NK-92 treated with Interleukin-12 subunit alpha and Interleukin-12 subunit beta, amount 100 ng/mL, for 24 hours (cell line): Measurements from ENCODE around the gene TRIM71.
"Not testable (repeated sequence)": the region's sequence is repeated elsewhere in the genome, so short reads cannot be mapped to it uniquely, and the experiment has no call there.

Source experiments
- DNase-seq: peaks from one replicate; lab custom pipeline; 2025; lab: John Stamatoyannopoulos, UW

The TRIM71 gene

GRCh38 chr3:32819551-32820348 is 2.0 kb downstream of the TRIM71 start:
- no peak for DNase-seq

- DNase-seq = no peak
Observed at GRCh38 chr3:32820430-32820829, 2.6 kb downstream of the TRIM71 start.

DNA sequence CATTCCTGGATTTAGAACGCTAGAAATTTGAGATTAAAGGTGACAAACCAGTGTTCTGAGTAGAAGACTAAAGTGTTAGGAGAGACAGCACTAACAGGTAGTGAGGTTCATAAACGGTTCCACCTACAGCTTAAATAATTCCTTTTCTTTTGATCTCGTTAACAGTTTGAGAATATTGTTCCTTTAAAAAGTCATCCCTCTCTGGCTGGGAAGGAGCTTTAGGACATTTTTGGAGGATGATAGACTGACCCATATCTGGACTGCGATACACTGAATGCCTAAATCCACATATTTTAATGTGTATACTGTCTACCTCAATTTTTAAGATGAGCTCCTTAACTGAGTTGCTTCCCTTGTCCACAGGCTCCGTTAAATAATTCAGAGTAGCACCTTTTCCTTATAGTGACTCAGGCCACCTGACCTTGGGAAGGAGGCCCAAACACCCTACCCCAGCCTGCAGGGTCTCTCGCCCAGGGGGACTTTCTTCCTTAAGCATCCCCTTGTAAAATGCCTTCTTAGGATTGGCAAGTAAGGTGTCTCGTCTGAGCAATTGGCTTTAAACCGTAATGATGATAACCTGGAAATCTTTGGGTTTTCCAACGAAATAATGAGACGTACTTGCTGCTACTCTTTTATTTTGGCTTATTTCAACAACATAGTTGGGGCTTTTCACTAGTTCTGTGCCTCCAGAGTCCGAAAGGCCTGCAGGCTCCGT is 3.3 kb downstream of the TRIM71 start:
- no peak for DNase-seq

DNA sequence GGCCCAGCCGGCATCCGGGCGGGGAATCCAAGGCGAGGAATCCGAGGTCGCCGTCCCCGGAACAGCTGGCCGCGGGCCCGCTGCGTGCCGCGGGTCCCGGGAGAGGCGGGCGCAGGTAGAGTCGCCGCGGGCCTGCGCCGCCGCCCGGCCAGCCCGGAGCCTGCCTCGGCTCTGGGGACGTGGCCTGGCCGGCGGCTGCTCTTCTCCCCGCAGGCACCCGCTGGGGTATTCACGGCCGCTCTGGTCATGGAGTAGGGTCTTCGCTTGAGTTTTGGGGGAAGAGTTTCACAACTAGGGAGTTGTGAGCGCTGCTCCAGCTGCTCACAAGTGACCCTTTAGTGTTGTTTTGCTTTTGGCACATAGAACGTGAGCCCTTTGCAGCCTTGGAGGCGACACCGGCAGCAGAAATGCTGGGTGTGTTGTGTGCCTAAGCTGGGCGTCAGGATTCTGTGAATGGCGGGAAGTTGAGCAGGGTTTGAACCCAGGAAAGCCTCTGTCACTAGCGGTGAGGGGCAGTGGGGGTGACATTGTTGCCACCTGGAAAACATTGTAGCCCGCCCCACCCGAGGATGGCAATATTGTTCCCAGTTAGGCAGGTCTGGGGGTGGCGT is 4.0 kb downstream of the TRIM71 start:
- DNase-seq = no peak

DNA sequence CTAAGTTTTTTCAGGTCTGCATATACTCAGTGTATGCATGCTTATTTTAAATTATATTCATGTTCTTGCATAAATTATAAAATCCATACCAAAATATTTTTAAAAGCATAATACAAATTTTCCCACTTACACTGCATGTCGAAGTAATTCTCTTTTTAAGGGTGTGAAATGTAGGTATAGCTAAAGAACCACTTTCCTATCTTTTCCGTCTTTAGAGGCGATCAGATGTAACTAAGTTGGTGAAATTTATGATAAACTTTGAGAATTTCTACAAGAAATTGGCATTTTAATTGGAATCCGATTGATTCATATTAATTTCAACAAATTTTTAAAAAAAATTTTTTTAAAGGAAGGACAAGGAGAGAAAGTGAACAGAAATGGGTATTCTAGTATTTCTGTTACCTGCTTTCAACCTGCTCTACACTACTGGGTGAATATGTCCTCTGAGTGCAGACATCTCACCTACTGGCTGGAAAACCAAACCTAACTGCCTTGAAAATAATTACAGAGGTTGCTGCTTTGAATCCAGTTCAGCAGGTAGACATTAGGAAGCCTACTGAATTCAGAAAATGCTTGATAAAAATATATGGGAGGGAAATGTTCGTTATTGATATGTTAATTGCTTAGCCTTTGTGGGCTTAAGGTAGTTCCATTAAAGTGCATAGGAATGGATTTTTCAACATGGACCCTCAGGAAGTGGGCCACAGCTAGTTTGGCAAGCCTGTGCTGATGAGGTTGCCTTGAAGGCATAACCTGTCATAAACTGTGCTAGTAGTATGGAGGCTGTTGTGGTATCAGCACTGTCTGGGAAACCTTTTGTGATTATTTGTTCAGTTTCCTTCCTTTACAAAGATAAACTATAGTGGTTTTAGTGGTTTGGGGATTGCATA is 5.1 kb downstream of the TRIM71 start:
- no peak for DNase-seq

GRCh38 chr3:32823641-32824184 is 5.9 kb downstream of the TRIM71 start:
- DNase-seq = not testable (repeated sequence)

DNA sequence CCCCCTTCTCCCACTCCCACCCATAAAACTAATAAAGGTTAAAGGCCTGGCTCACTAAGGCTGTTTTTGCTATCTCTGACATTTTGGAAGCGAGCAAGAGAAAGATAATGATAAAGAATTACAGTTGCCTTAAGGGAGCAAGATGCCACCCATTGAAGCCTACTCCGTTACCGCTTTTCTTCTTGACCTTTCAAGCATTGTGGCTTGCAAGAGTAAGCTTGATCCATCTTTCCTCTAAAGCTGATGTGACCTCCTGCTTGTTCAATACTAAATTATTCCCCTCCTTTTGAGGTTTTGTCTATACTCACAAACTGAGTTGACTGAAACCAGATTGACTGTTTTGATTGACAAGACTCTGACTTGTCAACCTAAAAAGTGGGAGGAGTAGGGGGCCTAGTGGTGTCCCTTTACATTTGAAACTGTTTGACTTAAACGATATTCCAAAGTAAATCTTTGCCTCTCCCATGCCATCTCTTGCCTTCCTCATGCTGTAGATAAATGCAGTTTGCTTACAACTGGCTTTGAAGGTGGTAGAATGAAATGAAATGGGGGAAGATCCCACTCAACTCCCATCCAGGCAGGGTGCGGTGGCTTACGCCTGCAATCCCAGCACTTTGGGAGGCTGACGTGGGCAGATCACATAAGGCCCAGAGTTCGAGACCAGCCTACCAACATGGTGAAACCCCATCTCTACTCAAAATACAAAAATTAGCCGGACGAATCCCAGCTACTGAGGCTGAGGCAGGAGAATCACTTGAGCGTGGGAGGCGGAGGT is 8.0 kb downstream of the TRIM71 start:
- DNase-seq = no peak

GRCh38 chr3:32831062-32831461 is 13.3 kb downstream of the TRIM71 start:
- no peak for DNase-seq

DNA sequence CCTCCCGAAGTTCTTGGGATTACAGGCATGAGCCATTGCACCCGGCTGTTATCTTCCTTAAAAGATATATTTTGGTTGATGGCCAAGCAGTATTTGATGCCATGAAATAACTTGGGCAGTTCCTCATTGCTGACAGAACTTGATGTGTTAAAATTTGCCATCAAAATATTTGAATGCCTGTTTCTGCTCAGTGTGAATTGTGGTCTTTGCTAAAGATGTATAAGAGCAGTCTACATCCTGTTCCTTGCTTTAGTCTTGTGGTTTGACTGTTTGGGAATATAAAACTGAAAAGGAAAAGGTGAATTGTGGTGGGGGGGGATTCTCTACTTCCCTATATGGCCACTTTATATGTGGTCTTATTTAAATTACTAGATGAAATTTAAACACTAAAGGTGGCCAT is 14.0 kb downstream of the TRIM71 start:
- DNase-seq = no peak

DNA sequence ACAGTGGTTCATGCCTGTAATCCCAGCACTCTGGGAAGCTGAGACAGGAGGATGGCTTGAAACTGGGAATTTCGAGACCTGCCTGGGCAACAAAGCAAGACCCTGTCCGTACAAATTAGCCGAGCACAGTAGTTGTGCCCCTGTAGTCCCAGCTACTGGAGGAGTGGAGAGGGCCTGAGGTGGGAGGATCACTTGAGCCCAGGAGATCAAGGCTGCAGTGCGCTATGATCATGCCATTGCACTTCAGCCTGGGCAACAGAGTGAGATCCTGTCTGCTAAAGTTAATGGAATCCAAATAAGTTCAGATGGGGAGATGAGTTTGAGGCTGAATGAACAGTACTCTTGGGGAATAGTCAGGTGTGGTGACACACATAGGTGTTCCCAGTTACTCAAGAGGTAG is 14.4 kb downstream of the TRIM71 start:
- DNase-seq = no peak

DNA sequence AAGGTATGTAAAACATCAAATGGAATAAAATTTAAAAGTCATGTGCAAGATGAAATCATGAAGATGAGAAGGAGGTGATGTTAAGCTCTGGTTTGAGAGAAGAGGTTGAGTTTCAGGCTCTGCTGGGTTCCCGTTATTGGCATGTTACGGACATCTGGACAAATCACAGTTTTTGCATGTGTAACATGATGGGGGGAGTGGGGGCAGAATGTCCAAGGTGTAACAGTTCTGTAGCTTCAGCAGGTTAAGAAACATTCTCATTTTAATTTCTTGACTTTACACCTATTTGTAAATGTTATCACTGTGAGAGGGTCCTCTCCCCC is 17.2 kb downstream of the TRIM71 start:
- no peak for DNase-seq

- DNase-seq = no peak
Observed at GRCh38 chr3:32835961-32836360, 18.2 kb downstream of the TRIM71 start.

GRCh38 chr3:32836601-32837000 is 18.8 kb downstream of the TRIM71 start:
- no peak for DNase-seq

DNA sequence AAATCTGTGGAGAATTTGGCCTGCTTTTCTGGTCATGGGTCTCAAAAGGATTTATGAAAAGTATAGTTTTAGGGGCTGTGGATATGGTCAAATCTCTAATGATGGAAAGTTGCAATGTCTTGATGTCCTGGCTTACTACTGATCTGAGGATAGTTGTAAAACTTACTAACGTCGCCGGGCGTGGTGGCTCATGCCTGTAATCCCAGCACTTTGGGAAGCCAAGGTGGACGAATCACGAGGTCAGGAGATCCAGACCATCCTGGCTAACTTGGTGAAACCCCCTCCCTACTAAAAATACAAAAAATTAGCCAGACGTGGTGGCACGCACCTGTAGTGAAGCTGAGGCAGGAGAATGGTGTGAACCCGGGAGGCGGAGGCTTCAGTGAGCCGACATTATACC is 19.6 kb downstream of the TRIM71 start:
- no peak for DNase-seq

DNA sequence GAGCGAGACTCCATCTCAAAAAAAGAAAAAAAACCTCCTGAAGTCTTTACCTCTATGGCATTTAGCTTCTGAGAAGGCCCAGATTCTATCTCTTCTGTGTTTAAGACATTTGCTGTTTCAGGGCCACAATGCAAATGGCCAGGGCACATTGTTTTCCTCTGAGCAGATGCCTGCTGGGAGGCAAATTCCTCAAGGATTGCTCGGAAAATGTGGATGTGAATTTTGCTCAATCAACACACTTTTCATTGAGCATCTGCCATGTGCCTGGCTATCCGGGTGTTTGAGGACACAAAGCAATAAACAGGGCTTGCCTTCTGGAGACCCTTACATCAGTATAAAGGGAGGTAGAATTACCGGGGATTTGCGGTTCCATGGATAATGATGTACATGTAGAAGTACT is 20.0 kb downstream of the TRIM71 start:
- no peak for DNase-seq

GRCh38 chr3:32839714-32840085 is 21.9 kb downstream of the TRIM71 start:
- no peak for DNase-seq

- DNase-seq = no peak
Observed at GRCh38 chr3:32840086-32840841, 22.5 kb downstream of the TRIM71 start.

DNA sequence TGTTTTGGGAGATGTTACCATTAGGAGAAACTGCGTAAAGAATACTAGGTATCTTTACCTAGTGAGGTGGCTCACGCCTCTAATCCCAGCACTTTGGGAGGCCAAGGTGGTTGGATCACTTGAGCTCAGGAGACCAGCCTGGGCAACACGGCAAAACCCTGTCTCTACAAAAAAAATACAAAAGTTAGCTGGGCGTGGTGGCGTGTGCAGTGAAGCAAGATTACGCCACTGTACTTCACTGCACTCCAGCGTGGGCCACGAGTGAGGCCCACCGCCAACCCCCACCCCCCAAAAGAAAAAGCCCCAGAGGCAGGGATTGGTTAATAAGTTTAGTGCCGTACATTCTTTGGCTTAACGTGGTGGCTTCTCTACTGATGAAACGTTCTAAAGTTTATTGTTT is 23.5 kb downstream of the TRIM71 start:
- no peak for DNase-seq

DNA sequence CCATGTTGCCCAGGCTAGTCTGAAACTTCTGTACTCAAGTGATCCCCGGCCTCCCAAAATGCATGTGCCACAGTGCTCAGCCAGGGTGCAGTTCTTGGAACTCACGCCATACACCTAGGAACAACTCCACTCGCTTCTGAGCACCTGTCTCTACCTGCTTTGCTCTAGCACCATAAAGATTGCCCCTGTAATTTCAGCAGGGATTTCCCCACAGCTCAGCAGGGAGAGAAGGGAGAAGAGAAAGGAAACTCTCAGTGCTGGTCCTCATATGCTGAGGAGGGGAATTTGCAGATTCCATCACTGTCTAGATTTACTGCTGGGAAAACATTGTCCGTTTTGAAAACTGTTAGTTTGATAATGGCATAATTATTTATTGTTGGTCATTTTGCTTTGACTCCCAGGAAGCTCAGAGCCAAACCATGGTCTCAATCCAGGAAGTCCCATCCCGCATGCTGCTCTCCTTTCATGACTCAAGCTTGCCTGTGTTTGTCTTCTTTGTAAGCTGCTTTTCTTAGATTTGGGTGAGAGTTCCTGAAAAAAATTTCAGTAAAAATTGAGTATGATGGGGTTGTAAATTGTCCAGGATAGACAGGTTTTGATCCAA is 24.2 kb downstream of the TRIM71 start:
- DNase-seq = no peak

- no peak for DNase-seq
Observed at GRCh38 chr3:32842531-32842931, 24.7 kb downstream of the TRIM71 start.
